ENCODE results near the gene PTPDC1. TPM values are rescaled to one million over a fixed set of nuclear protein-coding genes. Genes with fewer than 3 reads are reported as not detected.

The PTPDC1 gene
- total and polyA plus RNA-seq, 7 experiments from 2014 or later = 2.5 to 8.5 (median 4.4) TPM

DNA sequence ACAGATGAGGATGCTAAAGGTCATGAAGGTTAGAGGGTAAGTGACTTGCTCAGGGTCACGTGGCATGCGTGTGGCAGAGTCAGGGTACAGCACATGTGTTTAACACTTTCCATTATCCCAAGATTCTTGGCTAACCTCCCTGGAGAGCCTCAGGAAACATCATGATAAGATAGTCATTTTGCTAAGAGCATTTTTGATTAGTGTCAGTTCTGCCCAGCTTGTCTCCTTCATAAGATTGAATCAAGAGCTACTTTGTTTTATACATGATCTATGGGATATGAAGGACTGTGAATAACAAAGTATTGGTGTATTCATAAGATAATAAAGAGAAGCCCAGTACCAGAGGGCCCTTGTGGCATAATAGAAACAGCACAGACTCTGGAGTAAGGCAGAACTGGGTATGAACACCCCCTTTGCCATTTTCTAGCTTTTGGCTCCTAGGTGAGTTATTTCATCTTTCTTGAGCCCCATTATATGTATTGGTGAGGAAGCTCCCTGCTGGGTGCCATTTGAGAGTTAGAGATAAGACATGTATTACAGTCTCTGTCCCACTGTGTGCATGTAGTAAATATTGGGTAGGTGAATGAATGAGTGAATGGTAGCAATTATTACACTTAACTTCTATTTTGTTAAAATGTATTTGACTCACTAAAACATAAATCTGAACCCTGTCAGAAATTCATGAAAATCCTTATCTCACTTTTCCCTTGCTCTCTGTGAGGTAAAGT lies 16.1 kb downstream of the PTPDC1 start:
- CTCF ChIA-PET = interaction anchor here (0.8 kb wide), 1 partner anchor 34 kb away, joined by 4 read pairs; no protein-coding TSS in a partner anchor

DNA sequence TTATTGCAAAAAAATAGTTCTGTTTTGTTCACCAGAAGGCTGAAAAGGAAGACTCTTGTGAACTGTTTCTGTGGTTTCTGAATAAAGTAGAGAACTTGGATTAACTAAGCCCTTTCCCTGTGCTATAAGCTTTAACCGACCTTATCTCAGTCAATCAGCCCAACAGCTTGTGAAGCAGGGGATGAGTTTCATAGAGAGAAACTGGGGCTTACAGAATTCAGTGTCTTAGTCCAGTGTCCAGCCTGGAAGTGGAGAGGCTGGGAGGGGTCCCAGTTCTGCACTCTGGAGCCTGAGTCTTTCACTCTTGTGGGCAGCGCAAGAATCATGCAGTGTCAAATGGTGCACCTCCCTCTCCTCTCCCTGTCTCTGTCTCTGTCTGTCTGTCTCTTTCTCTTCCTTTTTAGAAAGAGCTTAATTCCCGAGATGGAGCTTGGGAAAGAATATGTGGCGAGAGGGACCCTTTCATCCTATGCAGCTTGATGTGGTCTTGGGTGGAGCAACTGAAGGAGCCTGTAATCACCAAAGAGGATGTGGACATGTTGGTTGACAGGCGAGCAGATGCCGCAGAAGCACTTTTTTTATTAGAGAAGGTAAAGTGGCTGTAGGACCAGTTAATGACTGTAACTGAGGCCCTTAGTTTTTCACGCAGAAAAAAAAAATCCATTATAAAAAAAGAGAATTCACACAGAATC lies 17.0 kb downstream of the PTPDC1 start:
- no peak overlapping the region for H3K4me3 Mint-ChIP-seq
- Histone ChIP-seq H3K4me3 (ENCODE audit: low read length) (no peak overlapping the region), H3K9me3 (ENCODE audit: control insufficient read depth in 2 of 3, low read length in 3 of 3) (no peaks in the 10 kb centered on the region), H3K27ac (ENCODE audit: low read depth, low read length) (no peak overlapping the region), H3K27me3 (ENCODE audit: control insufficient read depth in 2 of 2, insufficient read depth in 2 of 2, low read length in 2 of 2) (no peaks in the 10 kb centered on the region), H3K4me1 (ENCODE audit: control insufficient read depth in 2 of 2, insufficient read depth in 2 of 2, low read length in 2 of 2) (peaks cover 0 to 6% of the 10 kb centered on the region in 2 donors), H3K36me3 (ENCODE audit: control insufficient read depth in 2 of 3, insufficient read depth in 3 of 3, low read length in 3 of 3) (peaks cover 0 to 5% (median 0%) of the 10 kb centered on the region in 3 experiments)
- no peak for DNase-seq
- no peaks in the 10 kb centered on the region for H3K27me3 Mint-ChIP-seq
- ATAC-seq = no peak
- H3K36me3 Mint-ChIP-seq = peaks cover 0 to 38% (median 12%) of the 10 kb centered on the region in 5 donors
- ChIA-PET CTCF (interaction anchor here (0.8 kb wide), 1 partner anchor 35 kb away, joined by 4 read pairs; no protein-coding TSS in a partner anchor), POLR2A (interaction anchor here (0.6 kb wide), 1 partner anchor 32 kb away, joined by 3 read pairs; no protein-coding TSS in a partner anchor)
- peaks cover 4 to 16% (median 7%) of the 10 kb centered on the region in 7 donors for H3K4me1 Mint-ChIP-seq
- no peak overlapping the region for H3K27ac Mint-ChIP-seq
- intact Hi-C loops (cut with micrococcal nuclease) = no loop called here
- H3K9me3 Mint-ChIP-seq = no peaks in the 10 kb centered on the region

More for the DNA sequence above, 16.1 kb downstream of the PTPDC1 start:
- H3K9me3 Mint-ChIP-seq = no peaks in the 10 kb centered on the region
- no peaks in the 10 kb centered on the region for H3K27me3 ChIP-seq (ENCODE audit: control insufficient read depth in 2 of 2, insufficient read depth in 2 of 2, low read length in 2 of 2)
- no peak overlapping the region for H3K4me3 ChIP-seq (ENCODE audit: low read length)
- no peak for ATAC-seq
- intact Hi-C loops (cut with micrococcal nuclease) = no loop called here
- POLR2A ChIA-PET = interaction anchor here (0.6 kb wide), 1 partner anchor 31 kb away, joined by 3 read pairs; no protein-coding TSS in a partner anchor
- peaks cover 0 to 43% (median 12%) of the 10 kb centered on the region in 5 donors for H3K36me3 Mint-ChIP-seq
- peaks cover 0 to 6% (median 0%) of the 10 kb centered on the region in 3 experiments for H3K36me3 ChIP-seq (ENCODE audit: control insufficient read depth in 2 of 3, insufficient read depth in 3 of 3, low read length in 3 of 3)
- H3K4me1 Mint-ChIP-seq = peaks cover 4 to 16% (median 7%) of the 10 kb centered on the region in 7 donors
- no peaks in the 10 kb centered on the region for H3K9me3 ChIP-seq (ENCODE audit: control insufficient read depth in 2 of 3, low read length in 3 of 3)
- no peak overlapping the region for H3K27ac Mint-ChIP-seq
- no peak overlapping the region for H3K27ac ChIP-seq (ENCODE audit: low read depth, low read length)
- no peak overlapping the region for H3K4me3 Mint-ChIP-seq
- no peak for DNase-seq
- no peaks in the 10 kb centered on the region for H3K27me3 Mint-ChIP-seq
- H3K4me1 ChIP-seq (ENCODE audit: control insufficient read depth in 2 of 2, insufficient read depth in 2 of 2, low read length in 2 of 2) = peaks cover 0 to 6% of the 10 kb centered on the region in 2 donors

DNA sequence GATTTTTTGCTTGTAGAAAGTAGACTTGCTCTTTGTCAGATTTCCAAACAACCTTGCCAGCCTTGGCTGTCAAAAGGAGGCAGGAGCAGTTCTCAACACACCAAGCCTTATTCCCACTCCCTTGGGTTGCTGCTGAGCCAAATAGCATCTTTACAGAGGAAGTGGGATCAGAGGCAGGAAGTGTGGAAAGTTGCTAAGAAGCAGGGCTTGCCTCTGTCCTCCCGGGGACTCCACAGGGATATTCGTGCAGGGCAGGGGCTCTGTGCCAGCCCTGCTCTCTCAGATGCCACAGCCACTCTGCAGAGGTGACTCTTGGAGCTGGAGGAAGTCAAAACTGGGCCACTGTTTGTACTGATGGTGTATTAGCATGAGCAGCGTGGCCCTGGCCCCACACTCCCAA lies 24.3 kb downstream of the PTPDC1 start:
- Histone ChIP-seq H3K27ac (ENCODE audit: low read depth, low read length) (no peak overlapping the region), H3K4me1 (ENCODE audit: control insufficient read depth in 2 of 2, insufficient read depth in 2 of 2, low read length in 2 of 2) (no peaks in the 10 kb centered on the region), H3K9me3 (ENCODE audit: control insufficient read depth in 2 of 3, low read length in 3 of 3) (no peaks in the 10 kb centered on the region), H3K4me3 (ENCODE audit: low read length) (no peak overlapping the region), H3K36me3 (ENCODE audit: control insufficient read depth in 2 of 3, insufficient read depth in 3 of 3, low read length in 3 of 3) (no peaks in the 10 kb centered on the region), H3K27me3 (ENCODE audit: control insufficient read depth in 2 of 2, insufficient read depth in 2 of 2, low read length in 2 of 2) (no peaks in the 10 kb centered on the region)
- H3K4me1 Mint-ChIP-seq = peaks cover 0 to 4% (median 0%) of the 10 kb centered on the region in 7 donors
- DNase-seq = no peak
- POLR2A ChIA-PET = interaction anchor here (0.6 kb wide), 1 partner anchor 77 kb away, joined by 4 read pairs; no protein-coding TSS in a partner anchor
- no peaks in the 10 kb centered on the region for H3K27me3 Mint-ChIP-seq
- CTCF ChIA-PET = no interaction called here
- ATAC-seq = no peak
- intact Hi-C loops (cut with micrococcal nuclease) = no loop called here
- no peak overlapping the region for H3K4me3 Mint-ChIP-seq
- peaks cover 0 to 20% (median 12%) of the 10 kb centered on the region in 5 donors for H3K36me3 Mint-ChIP-seq
- no peak overlapping the region for H3K27ac Mint-ChIP-seq
- peaks cover 0 to 7% (median 1%) of the 10 kb centered on the region in 11 donors for H3K9me3 Mint-ChIP-seq

DNA sequence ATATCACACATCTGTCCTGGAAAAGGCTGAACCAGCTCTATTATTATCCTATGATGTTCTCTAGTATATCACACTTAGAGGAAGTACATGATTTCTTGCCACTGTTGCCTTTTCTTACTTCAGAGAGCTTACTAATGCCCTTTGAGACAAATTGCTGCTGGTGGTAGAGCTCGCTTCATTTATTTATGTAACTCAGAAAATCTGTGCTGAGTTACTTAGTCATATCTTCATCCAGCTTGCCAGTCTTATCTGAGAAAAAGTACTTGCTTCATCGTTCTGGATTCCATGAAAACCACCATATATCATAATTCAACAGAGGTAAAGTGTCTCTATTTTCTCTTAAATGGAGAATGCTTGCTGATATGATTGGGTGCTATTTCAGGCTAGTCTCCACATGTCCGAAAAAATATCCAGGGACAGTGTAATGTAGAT lies 26.6 kb downstream of the PTPDC1 start:
- Histone ChIP-seq H3K4me1 (ENCODE audit: control insufficient read depth in 2 of 2, insufficient read depth in 2 of 2, low read length in 2 of 2) (no peaks in the 10 kb centered on the region), H3K27ac (ENCODE audit: low read depth, low read length) (no peak overlapping the region), H3K36me3 (ENCODE audit: control insufficient read depth in 2 of 3, insufficient read depth in 3 of 3, low read length in 3 of 3) (no peaks in the 10 kb centered on the region), H3K4me3 (ENCODE audit: low read length) (no peak overlapping the region), H3K27me3 (ENCODE audit: control insufficient read depth in 2 of 2, insufficient read depth in 2 of 2, low read length in 2 of 2) (no peaks in the 10 kb centered on the region), H3K9me3 (ENCODE audit: control insufficient read depth in 2 of 3, low read length in 3 of 3) (no peaks in the 10 kb centered on the region)
- Mint-ChIP-seq H3K36me3 (peaks cover 0 to 7% (median 4%) of the 10 kb centered on the region in 5 donors), H3K4me3 (no peak overlapping the region), H3K9me3 (peaks cover 0 to 7% (median 1%) of the 10 kb centered on the region in 11 donors), H3K4me1 (peaks cover 0 to 4% (median 0%) of the 10 kb centered on the region in 7 donors), H3K27me3 (no peaks in the 10 kb centered on the region), H3K27ac (no peak overlapping the region)
- ATAC-seq (no peak), DNase-seq (no peak)
- POLR2A ChIA-PET = no interaction called here
- CTCF ChIA-PET = no interaction called here
- intact Hi-C loops (cut with micrococcal nuclease) = no loop called here

DNA sequence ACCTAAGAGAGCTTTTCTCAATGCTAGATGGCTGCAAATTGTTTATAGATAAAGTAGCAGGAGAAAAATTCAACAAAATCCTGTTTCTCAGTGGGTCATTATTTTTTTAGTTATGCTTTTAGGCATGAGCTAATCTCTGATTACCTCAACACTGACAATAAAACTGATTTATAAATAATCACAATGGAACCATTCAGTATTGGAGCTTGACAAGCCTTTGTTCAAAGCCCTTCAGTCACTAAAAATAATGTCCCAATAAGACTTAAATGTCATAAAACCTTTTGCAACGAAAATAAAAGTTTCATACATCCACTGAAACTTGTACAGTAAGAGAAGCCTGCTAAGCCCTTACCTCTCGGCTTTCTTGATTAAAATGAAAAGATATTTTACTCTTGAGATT lies 27.2 kb downstream of the PTPDC1 start:
- Histone ChIP-seq H3K4me3 (ENCODE audit: low read length) (no peak overlapping the region), H3K4me1 (ENCODE audit: control insufficient read depth in 2 of 2, insufficient read depth in 2 of 2, low read length in 2 of 2) (no peaks in the 10 kb centered on the region), H3K27me3 (ENCODE audit: control insufficient read depth in 2 of 2, insufficient read depth in 2 of 2, low read length in 2 of 2) (no peaks in the 10 kb centered on the region), H3K9me3 (ENCODE audit: control insufficient read depth in 2 of 3, low read length in 3 of 3) (no peaks in the 10 kb centered on the region), H3K36me3 (ENCODE audit: control insufficient read depth in 2 of 3, insufficient read depth in 3 of 3, low read length in 3 of 3) (no peaks in the 10 kb centered on the region), H3K27ac (ENCODE audit: low read depth, low read length) (no peak overlapping the region)
- Mint-ChIP-seq H3K4me3 (no peak overlapping the region), H3K36me3 (peaks cover 0 to 7% (median under 1%) of the 10 kb centered on the region in 5 donors), H3K9me3 (peaks cover 0 to 7% (median 1%) of the 10 kb centered on the region in 11 donors), H3K27ac (no peak overlapping the region), H3K4me1 (peaks cover 0 to 4% (median 0%) of the 10 kb centered on the region in 7 donors), H3K27me3 (no peaks in the 10 kb centered on the region)
- POLR2A ChIA-PET = no interaction called here
- ATAC-seq (no peak), DNase-seq (no peak)
- intact Hi-C loops (cut with micrococcal nuclease) = no loop called here
- CTCF ChIA-PET = no interaction called here

DNA sequence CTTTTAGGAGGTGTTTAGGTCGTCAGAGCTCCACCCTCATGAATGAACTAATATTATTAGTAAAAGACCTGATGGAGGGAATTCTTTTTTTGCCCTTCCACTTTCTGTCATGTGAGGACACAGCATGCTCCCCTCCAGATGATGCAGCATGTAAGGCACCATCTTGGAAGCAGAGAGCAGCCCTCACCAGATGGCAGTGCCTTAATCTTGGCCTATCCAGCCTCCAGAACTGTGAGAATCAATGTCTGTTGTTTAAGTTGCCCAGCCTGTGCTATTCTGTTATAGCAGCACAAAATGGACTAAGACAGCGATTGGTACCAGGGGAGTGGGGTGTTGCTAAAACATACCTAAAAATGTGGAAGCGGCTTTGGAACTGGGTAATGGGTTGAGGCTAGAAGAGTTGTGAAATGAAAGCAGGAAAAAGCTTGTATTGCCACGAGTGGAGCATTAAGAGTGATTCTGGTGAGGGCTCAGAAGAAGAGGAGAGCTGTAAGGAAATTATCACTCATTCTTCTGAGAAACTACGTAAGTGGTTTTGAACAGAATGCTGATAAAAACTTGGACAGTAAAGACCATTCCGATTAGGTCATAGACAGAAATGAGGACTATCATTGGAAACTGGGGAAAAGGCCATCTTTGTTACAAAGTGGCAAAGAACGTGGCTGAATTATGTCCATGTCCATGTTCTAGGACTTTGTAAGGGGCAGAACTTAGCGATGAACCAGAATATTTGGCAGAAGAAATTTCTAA lies 28.6 kb downstream of the PTPDC1 start:
- H3K27me3 Mint-ChIP-seq = no peaks in the 10 kb centered on the region
- Histone ChIP-seq H3K9me3 (ENCODE audit: control insufficient read depth in 2 of 3, low read length in 3 of 3) (no peaks in the 10 kb centered on the region), H3K4me1 (ENCODE audit: control insufficient read depth in 2 of 2, insufficient read depth in 2 of 2, low read length in 2 of 2) (no peaks in the 10 kb centered on the region), H3K27me3 (ENCODE audit: control insufficient read depth in 2 of 2, insufficient read depth in 2 of 2, low read length in 2 of 2) (no peaks in the 10 kb centered on the region), H3K4me3 (ENCODE audit: low read length) (no peak overlapping the region), H3K27ac (ENCODE audit: low read depth, low read length) (no peak overlapping the region), H3K36me3 (ENCODE audit: control insufficient read depth in 2 of 3, insufficient read depth in 3 of 3, low read length in 3 of 3) (no peaks in the 10 kb centered on the region)
- no peak overlapping the region for H3K27ac Mint-ChIP-seq
- ATAC-seq (no peak), DNase-seq (no peak)
- H3K36me3 Mint-ChIP-seq = peaks cover 0 to 7% (median 0%) of the 10 kb centered on the region in 5 donors
- POLR2A ChIA-PET = no interaction called here
- no peak overlapping the region for H3K4me3 Mint-ChIP-seq
- CTCF ChIA-PET = no interaction called here
- intact Hi-C loops (cut with micrococcal nuclease) = no loop called here
- H3K9me3 Mint-ChIP-seq = peaks cover 0 to 7% (median 1%) of the 10 kb centered on the region in 11 donors
- peaks cover 0 to 4% (median 0%) of the 10 kb centered on the region in 7 donors for H3K4me1 Mint-ChIP-seq
